GM19452 (cell line): ENCODE measurements around the gene ZNF593.

Experiments used
- ATAC-seq: cut with Tn5 transposase; IDR thresholded peaks from one replicate; pipeline ENCODE4 v1.9.1; 2021; ENCODE audit not compliant: unreplicated experiment

The ZNF593 gene

GRCh38 chr1:26169669-26170471, at the start of gene ZNF593:
TSS of gene ZNF593 (plus strand) at chr1:26169908. CDS start at chr1:26169984, 76 bp downstream.
- peak; percentile 91 for ATAC-seq

DNA sequence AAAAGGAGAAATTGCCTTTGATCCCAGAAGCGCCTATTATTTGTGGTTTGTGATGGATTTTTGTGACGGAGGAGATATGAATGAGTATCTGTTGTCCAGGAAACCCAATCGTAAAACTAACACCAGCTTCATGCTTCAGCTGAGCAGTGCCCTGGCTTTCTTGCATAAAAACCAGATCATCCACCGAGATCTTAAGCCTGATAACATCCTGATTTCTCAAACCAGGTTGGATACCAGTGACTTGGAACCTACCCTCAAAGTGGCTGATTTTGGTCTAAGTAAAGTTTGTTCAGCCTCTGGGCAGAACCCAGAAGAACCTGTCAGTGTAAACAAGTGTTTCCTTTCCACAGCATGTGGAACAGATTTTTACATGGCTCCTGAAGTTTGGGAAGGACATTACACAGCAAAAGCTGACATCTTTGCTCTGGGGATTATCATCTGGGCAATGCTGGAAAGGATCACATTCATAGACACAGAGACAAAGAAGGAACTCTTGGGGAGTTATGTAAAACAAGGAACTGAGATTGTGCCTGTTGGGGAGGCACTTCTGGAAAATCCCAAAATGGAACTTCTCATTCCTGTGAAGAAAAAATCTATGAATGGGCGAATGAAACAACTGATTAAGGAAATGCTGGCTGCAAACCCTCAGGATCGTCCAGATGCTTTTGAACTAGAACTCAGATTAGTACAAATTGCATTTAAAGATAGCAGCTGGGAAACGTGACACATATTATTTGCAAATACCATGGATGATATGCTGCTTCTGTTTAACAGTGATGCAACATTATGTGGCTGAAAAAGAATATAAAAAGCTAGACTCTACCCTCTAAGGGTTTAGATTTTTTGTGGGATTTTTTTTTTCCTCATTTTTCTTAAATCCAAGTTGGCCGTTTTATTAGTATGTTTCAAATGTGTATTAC, 47.6 kb upstream of the ZNF593 start:
- ATAC-seq: no peak

DNA sequence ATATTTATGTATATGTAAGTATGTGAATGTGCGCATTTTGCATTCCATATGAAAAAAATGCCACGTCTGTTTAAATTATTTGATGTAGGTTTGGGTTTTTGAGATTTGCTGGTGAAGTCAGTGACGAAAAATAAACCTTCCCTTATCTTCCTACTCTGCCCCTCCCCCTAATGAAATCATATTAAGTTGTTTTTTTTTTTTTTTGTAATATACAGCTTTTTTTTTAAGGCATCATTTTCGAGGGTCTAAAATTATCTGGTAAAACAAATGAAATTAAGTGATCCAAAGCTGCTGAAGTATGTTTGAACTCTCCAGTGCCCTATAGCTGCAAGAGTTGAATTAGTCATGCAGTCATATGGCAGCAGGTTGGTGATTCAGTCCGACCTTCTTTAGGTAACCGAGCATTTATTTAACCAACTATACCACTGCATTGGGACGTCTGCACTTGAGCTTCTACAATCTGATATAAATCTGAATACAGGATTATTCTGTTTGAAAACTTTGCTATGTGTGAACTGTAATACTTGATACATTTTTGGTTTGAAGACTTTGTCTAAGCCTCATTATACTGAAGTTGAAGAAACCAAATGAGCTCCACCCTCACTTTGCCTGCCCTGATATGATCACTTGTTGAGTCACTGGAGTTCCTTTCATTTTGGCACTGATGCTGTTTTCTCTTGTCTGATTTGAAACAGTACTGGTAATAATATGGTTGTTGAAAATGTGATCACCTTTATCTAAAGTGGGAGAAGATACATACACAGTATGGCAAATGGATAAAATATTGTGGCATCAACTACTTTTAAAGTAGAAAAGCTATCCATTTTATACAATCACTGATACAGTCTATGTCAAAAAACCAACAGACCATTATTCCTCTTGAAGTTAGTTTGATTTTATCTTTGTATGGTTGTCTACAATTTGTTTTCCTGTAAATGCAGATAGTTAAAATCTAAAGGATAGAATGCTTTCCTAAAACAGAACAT, 46.4 kb upstream of the ZNF593 start:
- no peak for ATAC-seq

DNA sequence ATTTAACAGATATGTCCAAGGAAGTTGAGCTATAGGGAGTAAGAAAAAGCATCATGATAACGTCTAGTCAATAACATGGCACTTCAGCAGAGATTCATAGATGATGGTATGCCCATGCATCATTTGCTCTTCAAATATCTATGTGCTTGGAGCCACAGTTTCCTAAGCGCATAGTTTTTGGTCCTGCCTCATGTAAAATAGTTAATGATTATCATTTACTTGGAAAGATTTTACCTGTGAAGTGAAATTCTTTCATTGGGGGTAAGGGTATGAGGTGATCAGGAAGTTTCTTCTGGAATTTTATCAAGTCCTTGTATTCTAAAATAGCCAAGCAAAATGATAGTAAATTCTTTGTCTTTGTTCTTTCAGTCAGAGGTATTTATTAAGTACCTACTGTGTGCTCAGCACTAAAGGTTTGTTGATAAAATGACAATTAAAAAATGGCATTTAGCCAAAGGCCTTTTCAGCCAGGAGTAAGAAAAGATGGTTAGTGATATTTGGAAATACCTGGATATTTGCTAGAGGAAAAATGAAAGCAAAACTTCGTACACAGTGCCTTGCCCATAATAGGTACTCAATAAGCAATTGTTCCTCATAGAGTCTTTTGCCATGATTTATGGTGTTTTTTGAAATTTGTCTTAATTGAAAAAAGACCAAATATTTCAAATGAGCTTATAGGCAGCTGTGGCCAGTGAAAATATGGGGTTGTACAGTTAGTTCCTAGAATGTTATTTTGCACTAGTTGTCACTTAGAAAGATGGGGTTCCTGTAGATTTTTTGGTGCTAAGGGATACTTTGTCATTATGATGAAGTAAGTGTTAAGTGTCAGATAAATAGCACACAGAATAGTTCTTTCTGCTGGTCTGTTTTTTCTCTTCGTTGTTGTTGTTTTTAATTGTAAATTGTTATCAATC, 45.0 kb upstream of the ZNF593 start:
- ATAC-seq: no peak

GRCh38 chr1:26125382-26125781, 44.3 kb upstream of the ZNF593 start:
- no peak for ATAC-seq

DNA sequence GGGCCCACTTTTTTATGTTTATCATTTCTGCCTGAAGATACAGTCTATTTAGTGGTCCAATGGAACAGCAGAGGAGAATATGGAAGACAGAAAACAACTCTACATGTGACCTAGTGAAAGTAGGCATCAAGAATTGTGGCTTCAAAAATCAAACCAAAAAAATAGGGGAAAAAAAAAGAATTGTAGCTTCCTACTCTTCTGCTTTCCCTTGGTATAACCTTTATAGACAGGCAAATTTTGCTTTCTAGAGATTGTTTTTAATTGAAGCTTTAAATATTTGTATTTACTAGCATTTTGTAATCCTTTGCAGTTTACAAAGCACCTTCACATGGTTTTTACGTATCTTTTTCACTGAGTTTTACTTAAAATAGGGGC, 43.8 kb upstream of the ZNF593 start:
- no peak for ATAC-seq

GRCh38 chr1:26126321-26127084, 43.2 kb upstream of the ZNF593 start:
- peak; percentile 81 for ATAC-seq

GRCh38 chr1:26127235-26128163, 42.2 kb upstream of the ZNF593 start:
- ATAC-seq: no peak

DNA sequence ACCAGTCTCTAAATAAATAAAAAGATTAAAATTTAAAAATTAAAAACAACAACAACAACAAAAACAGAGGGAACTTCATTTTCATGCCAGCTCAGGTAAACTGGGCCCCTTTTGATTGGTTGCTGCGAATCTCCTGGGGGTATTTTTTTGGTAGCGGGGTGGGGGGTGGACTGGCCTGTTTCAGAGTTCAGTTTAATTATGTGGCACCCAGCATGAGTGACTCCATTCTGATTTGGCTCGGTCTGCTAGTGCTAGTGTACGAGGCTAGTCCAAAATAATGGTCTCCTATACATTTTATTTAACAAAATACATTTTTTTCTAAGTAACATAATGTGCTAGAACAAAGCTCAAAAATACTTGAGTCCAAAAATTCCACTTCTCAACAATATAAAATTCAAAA, 39.9 kb upstream of the ZNF593 start:
- no peak for ATAC-seq

DNA sequence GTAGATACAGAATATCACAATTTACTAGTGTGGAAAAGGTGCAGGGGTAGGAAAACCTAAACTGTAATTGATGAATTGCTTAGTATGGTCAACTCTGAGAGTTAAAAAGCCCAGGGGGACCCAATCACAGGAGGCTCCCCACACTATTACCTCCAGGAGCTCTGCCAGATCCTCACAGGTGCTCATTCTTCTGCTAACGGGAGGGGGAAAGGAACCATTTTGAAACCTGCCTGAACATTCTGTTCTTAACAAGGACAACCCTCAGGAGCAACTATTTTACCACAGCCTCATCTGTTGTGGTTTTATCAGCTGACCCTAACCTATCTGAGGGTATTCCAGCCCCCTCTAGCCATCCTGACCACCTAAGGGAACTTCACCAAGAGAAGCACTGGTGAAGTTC, 39.0 kb upstream of the ZNF593 start:
- ATAC-seq: no peak

DNA sequence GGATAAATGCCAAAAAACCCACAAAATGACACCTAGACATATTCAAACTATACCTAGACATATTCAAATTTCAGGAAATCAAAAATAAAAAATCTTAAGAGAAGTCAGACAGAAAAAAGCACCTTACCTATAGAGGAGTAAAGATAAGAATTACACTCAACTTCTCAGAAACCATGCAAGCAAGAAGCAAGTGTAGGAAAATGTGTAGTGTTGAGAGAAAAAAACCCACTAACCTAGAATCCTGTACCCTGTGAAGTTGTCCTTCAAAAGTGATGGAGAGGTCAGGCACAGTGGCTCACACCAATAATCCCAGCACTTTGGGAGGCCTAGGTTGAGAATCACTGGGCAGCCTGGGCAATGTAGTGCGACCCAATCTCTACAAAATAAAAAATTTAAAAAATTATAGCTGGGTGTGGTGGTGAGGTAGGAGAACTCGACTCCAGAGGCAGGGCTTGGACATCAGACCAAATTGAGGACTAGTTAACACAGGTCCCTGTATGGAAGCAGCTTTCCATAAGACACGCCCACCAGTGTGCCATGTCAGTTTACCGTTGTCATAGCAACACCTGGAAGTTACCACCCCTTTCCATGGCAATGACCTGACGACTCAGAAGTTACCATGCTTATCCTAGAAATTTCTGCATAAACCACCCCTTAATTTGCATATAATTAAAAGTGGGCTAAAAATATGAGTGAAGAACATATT, 37.4 kb upstream of the ZNF593 start:
- no peak for ATAC-seq

DNA sequence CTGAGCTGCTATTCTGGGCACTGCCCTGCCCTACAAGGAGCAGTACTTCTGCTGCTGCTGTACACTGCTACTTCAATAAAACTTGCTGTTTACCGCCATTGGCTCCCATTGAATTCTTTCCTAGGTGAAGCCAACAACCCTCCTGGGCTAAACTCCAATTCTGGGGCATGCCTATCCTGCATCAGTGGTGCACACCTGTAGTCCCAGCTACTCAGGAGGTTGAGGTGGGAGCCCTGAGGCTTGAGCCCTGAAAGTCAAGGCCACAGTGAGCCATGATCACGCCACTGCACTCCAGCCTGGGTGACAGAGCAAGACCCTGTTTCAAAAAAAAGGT, 36.9 kb upstream of the ZNF593 start:
- no peak for ATAC-seq

DNA sequence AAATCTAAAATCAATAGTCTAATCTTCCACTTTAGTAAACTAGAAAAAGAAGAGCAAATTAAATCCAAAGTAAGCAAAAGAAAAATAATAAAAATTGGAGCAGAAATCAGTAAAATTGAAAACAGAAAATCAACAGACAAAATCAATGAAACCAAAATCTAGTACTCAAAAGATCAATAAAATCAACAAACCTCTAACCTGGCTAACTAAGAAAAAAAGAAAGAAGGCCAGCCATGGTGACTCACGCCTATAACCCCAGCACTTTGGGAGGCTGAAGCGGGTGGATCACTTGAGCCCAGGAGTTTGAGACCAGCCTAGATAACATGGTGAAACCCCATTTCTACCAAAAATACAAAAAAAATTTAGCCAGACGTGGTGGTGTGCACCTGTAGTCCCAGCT, 35.2 kb upstream of the ZNF593 start:
- no peak for ATAC-seq

DNA sequence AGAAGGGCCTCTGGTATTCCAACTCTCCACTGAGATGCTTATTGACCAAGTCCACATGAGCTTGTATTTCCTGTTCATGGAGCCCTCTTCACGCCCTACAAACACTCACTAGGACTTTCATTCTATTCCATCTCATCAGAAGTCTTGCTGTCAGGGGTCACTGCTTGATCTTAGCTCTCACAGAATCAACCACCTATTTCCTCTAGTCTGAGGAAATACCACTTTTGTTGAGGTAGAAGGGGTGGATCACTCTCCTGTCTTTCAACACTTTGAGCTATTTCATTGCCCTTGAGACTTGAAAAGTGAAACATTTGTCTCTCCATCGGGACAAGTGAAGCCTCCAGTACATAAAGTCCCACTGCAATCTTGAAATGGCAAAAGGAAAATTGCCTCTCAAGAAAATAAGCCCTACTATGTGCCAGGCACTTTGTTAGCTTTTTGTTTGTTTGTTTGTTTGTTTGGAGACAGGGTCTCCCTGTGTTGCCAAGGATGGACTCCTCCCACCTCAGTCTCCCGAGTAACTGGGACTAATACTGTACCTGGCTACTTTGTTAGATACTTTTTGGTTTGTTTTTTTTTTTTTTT, 30.6 kb upstream of the ZNF593 start:
- no peak for ATAC-seq

DNA sequence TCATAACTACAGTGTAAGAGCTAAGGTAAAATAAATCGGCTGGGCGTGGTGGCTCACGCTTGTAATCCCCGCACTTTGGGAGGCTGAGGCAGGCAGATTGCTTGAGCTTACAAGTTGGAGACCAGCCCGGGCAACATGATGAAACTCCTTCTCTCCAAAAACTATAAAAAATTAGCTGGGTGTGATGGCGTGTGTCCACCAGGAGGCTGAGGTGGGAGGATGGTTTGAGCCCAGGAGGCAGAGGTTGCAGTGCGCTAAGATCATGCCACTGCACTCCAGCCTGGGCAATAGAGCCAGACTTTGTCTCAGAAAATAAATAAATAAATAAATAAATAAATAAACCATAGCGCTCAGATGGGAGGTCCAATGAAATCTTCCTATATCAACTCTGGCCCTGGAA, 27.5 kb upstream of the ZNF593 start:
- ATAC-seq: no peak

DNA sequence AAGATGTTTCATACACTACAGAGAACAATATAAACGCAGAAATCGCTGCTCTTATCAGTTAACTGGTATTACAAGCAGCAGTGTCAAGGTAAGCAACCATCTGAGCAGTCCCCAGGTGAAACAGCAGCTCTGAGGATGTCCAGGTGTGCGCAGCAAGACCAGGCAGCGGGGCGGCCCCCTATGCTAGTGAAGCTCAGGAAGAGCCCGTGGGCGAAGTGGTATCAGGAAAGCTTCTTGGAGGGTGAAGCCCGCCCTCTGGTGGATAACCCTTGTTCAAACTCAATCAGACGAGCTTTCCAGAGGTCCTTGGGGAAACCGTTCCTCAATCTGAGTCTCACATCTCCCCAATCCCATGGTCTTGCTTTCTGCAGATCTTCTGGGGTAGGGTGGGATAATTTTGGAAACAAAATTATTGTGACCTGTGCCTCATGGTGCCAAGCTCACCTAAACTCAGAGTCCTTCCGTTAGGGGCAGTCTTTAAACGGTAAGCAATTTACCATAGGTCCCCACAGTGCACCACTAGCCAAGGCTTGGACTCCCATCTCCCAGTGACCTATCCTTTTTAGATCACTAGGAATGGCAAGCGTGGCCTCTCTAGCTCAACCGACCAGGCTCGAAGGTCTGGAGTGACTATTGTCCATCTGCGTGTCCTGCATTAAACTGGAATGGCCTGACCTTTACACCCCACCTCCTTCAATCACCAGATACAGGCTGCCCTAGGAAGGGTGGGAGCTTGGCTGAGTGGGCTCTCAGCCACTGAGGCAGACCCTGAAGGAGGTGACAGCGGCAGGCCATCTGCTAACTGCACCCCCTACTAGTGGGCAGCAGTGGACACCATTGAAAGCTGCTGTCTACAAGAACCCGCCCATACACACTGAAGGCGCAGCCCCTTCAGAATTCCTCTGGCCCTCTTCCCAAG, 24.4 kb upstream of the ZNF593 start:
- ATAC-seq: no peak
